ENCODE data around the gene FBXO10. TPM values are rescaled to one million over a fixed set of nuclear protein-coding genes. Genes with fewer than 3 reads are reported as not detected.
A peak's percentile ranks its signal among the peaks of the same experiment; 100 is the strongest.

The FBXO10 gene
- total and polyA plus RNA-seq, 2 of the 8 experiments (the other 6 are each of a cell fraction or from before 2014, with no cell fraction given), result 13.1 to 13.9 TPM

- Histone ChIP-seq H2BK120ac (replicated peaks; ENCODE audit: low read depth, low read length) (no peak overlapping the region), H4K5ac (ENCODE audit: insufficient read length, low read depth, low read length) (no peak overlapping the region), H2AFZ (ENCODE audit: low read length) (0 out of 2 replicates have a peak overlapping the region, but pooled peaks have one; percentile 60), H4K8ac (ENCODE audit: extremely low read depth, insufficient read depth, low read length) (no peak overlapping the region), H3K36me3 (ENCODE audit: control insufficient read depth in 2 of 4, insufficient read depth in 4 of 4, low read length in 3 of 4) (peaks cover 0 to 5% (median 0%) of the 10 kb centered on the region in 4 experiments; a peak in 1 of 8 replicates), H2BK20ac (ENCODE audit: low read length) (no peak overlapping the region), H3K23ac (ENCODE audit: insufficient read length) (no peak overlapping the region), H3K9me3 (ENCODE audit: insufficient read depth in 2 of 2, low read depth in 1 of 2, low read length in 1 of 2) (no peaks in the 10 kb centered on the region), H2BK12ac (ENCODE audit: low read depth, low read length) (no peak overlapping the region), H3K27me3 (replicated peaks in 1 of 4; ENCODE audit: control insufficient read depth in 3 of 4, extremely low read depth in 1 of 4, insufficient read depth in 3 of 4, low read length in 3 of 4) (peaks cover 1 to 10% (median 4%) of the 10 kb centered on the region in 4 experiments; a peak in 5 of 7 replicates), H3K23me2 (ENCODE audit: low read depth, low read length) (no peaks in the 10 kb centered on the region; the same call in 1 of the 2 replicates), H3K4me1 (replicated peaks in 1 of 4; ENCODE audit: control insufficient read depth in 3 of 4, insufficient read depth in 4 of 4, low read length in 3 of 4) (peaks cover 0 to 4% (median 1%) of the 10 kb centered on the region in 4 experiments; a peak in 3 of 7 replicates), H3K79me1 (ENCODE audit: low read depth, low read length) (peaks cover 7% of the 10 kb centered on the region), H4K20me1 (replicated peaks in 1 of 2; ENCODE audit: control insufficient read depth in 1 of 2, insufficient read depth in 2 of 2, low read length in 2 of 2) (peaks cover 1 to 3% of the 10 kb centered on the region in 2 experiments), H2BK15ac (ENCODE audit: low read length) (no peak overlapping the region; the same call in 1 of the 2 replicates), H3K79me2 (ENCODE audit: control insufficient read depth in 1 of 2, insufficient read depth in 2 of 2, low read length in 2 of 2) (peaks cover 3 to 34% of the 10 kb centered on the region in 2 experiments; a peak in 3 of 4 replicates), H3K27ac (ENCODE audit: low read depth, low read length) (no peak overlapping the region), H3K14ac (ENCODE audit: insufficient read length) (no peak overlapping the region), H4K91ac (replicated peaks; ENCODE audit: insufficient read length, low read length) (no peak overlapping the region), H3K4me3 (ENCODE audit: extremely low read depth in 1 of 4, insufficient read depth in 2 of 4, low read depth in 3 of 4, low read length in 4 of 4) (no peak overlapping the region), H2AK5ac (ENCODE audit: low read depth, low read length) (no peak overlapping the region), H2BK5ac (ENCODE audit: low read depth, low read length) (no peak overlapping the region), H3K9ac (replicated peaks in 1 of 4; ENCODE audit: extremely low read depth in 1 of 4, low read depth in 3 of 4, low read length in 3 of 4) (no peak overlapping the region), H3K4me2 (ENCODE audit: insufficient read depth in 1 of 2, low read depth in 2 of 2, low read length in 2 of 2) (no peak overlapping the region), H3K18ac (ENCODE audit: extremely low read depth, low read length) (no peak overlapping the region), H3K56ac (replicated peaks; ENCODE audit: insufficient read length, low read depth, low read length) (no peak overlapping the region), H3K4ac (replicated peaks; ENCODE audit: insufficient read length, low read depth, low read length) (no peak overlapping the region)
- FAIRE-seq (no peak), DNase-seq (ENCODE audit: low read depth in 1 of 2, low spot score in 2 of 2) (no peak)
- WGBS, 2 experiments (ENCODE audit: extremely low coverage in 1 of 2, insufficient coverage in 1 of 2, insufficient read length in 1 of 2, insufficient replicate concordance in 2 of 2, low coverage in 1 of 2, low lambda C conversion rate in 2 of 2, missing lambda C conversion rate in 1 of 2), result 89% methylated on average over 6 of the region's 6 CpGs; no CpG with 5 or more reads in 1 of the 2 experiments
- ChIA-PET CTCF (ENCODE audit: partially characterized antibody) (interaction anchor here (0.7 to 1.7 kb wide), 6 partner anchors 11 to 219 kb away, joined by 3 to 4 read pairs (median 3); no protein-coding TSS in a partner anchor), POLR2A (ENCODE audit: partially characterized antibody) (interaction anchor here (1.2 kb wide), 1 partner anchor 18 kb away, joined by 3 read pairs; no protein-coding TSS in a partner anchor)
- TF ChIP-seq CTBP2 (IDR thresholded peaks at IDR 0.05; ENCODE audit: borderline replicate concordance, insufficient read depth, insufficient read length, low read length), result no peak
Measured at GRCh38 chr9:37593883-37594448, 17.8 kb upstream of the FBXO10 start.
